AG04450 (cell line): Measurements from ENCODE around the gene COL25A1. TPM values are rescaled to one million over a fixed set of nuclear protein-coding genes. Genes with fewer than 3 reads are reported as not detected.

Experiments
- CTCF ChIA-PET: fragments of 300-600, 350-600 bp; formaldehyde crosslinking; extraction: SDS; loops from one replicate; lab custom pipeline; 2022; ENCODE audit warnings: antibody characterized with exemption, inconsistent platforms; lab: Charles Lee
- POLR2A ChIA-PET: fragments of 350-600 bp; formaldehyde crosslinking; extraction: SDS; loops from one replicate; lab custom pipeline; 2021; ENCODE audit warnings: antibody characterized with exemption, inconsistent platforms; lab: Yijun Ruan, JAX
- DNase-seq: peaks from one replicate; pipeline ENCODE4 v3.0.0-alpha.2; 2011; ENCODE audit warnings: low read depth, low spot score
- H3K27ac ChIP-seq: one replicate; pipeline ENCODE4 v1.5.1; 2012; ENCODE audit warnings: low read depth, low read length, control low read depth
- H3K27me3 ChIP-seq: one replicate; pipeline ENCODE4 v1.6.0; 2012; ENCODE audit warnings: low read length; ENCODE audit not compliant: control insufficient read depth, insufficient read depth
- H3K4me3 ChIP-seq: 2 replicates; pipeline ENCODE4 v1.5.1; 2011; ENCODE audit warnings: mild to moderate bottlenecking, low read depth, low read length, control low read depth
- H3K9me3 ChIP-seq: 2 replicates; pipeline ENCODE4 v1.5.1; 2012; ENCODE audit warnings: low read length; ENCODE audit not compliant: control insufficient read depth, insufficient read depth
- CTCF ChIP-seq: IDR thresholded peaks from 2 replicates; pipeline ENCODE4 v1.5.1; 2011; ENCODE audit warnings: low read depth, low read length, control low read depth, inconsistent platforms
- polyA plus RNA-seq: library from polyadenylated mRNA; depleted of rRNA; stranded (reverse); fragments of >200 nt; gene quantifications from 2 replicates; pipeline ENCODE4 v1.2.3, GENCODE V29; 2011

The COL25A1 gene
- polyA plus RNA-seq, 1 experiment = not detected

- no peak for TF ChIP-seq CTCF
- CTCF ChIA-PET = no interaction called here
- Histone ChIP-seq H3K4me3 (no peak overlapping the region), H3K9me3 (no peaks in the 10 kb centered on the region), H3K27ac (no peak overlapping the region), H3K27me3 (no peaks in the 10 kb centered on the region)
- POLR2A ChIA-PET = no interaction called here
- no peak for DNase-seq
Observed at GRCh38 chr4:108953941-108954340, 348.5 kb downstream of the COL25A1 start.

- H3K4me3 ChIP-seq = no peak overlapping the region
- POLR2A ChIA-PET = no interaction called here
- H3K27me3 ChIP-seq = no peaks in the 10 kb centered on the region
- DNase-seq = no peak
- CTCF ChIA-PET = no interaction called here
- no peak for TF ChIP-seq CTCF
- H3K9me3 ChIP-seq = no peaks in the 10 kb centered on the region
- H3K27ac ChIP-seq = no peak overlapping the region
Observed at GRCh38 chr4:108950158-108950915, 352.1 kb downstream of the COL25A1 start.

GRCh38 chr4:108947526-108947925, 354.9 kb downstream of the COL25A1 start:
- no peak for DNase-seq
- Histone ChIP-seq H3K27me3 (no peaks in the 10 kb centered on the region), H3K9me3 (no peaks in the 10 kb centered on the region), H3K4me3 (no peak overlapping the region), H3K27ac (no peak overlapping the region)
- ChIA-PET CTCF (no interaction called here), POLR2A (no interaction called here)
- TF ChIP-seq CTCF = no peak

GRCh38 chr4:108946237-108946636, 356.2 kb downstream of the COL25A1 start:
- Histone ChIP-seq H3K27ac (no peak overlapping the region), H3K27me3 (no peaks in the 10 kb centered on the region), H3K9me3 (no peaks in the 10 kb centered on the region), H3K4me3 (no peak overlapping the region)
- POLR2A ChIA-PET = no interaction called here
- CTCF ChIA-PET = no interaction called here
- no peak for DNase-seq
- TF ChIP-seq CTCF = no peak

- H3K9me3 ChIP-seq = no peaks in the 10 kb centered on the region
- TF ChIP-seq CTCF = no peak
- ChIA-PET CTCF (no interaction called here), POLR2A (no interaction called here)
- H3K27ac ChIP-seq = no peak overlapping the region
- no peak overlapping the region for H3K4me3 ChIP-seq
- H3K27me3 ChIP-seq = no peaks in the 10 kb centered on the region
- DNase-seq = no peak
Observed at GRCh38 chr4:108943976-108944591, 358.4 kb downstream of the COL25A1 start.
